Measurements from ENCODE around the gene RPS6KA5. TPM values are rescaled to one million over a fixed set of nuclear protein-coding genes. Genes with fewer than 3 reads are reported as not detected.
"Not testable (repeated sequence)": the region's sequence is repeated elsewhere in the genome, so short reads cannot be mapped to it uniquely, and the experiment has no call there.

Gene RPS6KA5
- total RNA-seq, 1 donor from 2014 or later: 3.6 TPM

GRCh38 chr14:90965765-90966164 lies 94.7 kb downstream of the RPS6KA5 start:
- no peak overlapping the region for H3K4me3 ChIP-seq (ENCODE audit: low read depth, low read length)
- no peak for TF ChIP-seq CTCF (conservative IDR thresholded peaks at IDR 0.05; ENCODE audit: low read depth, low read length)
- no peak for DNase-seq (ENCODE audit: low read depth)

- no peak for DNase-seq (ENCODE audit: low read depth)
Measured at GRCh38 chr14:90963343-90963742, 97.1 kb downstream of the RPS6KA5 start.

GRCh38 chr14:90962505-90963109 lies 97.8 kb downstream of the RPS6KA5 start:
- no peak for TF ChIP-seq CTCF (conservative IDR thresholded peaks at IDR 0.05; ENCODE audit: low read depth, low read length)
- no peak overlapping the region for H3K4me3 ChIP-seq (ENCODE audit: low read depth, low read length)

More at GRCh38 chr14:90963343-90963742, 97.1 kb downstream of the RPS6KA5 start:
- TF ChIP-seq CTCF (conservative IDR thresholded peaks at IDR 0.05; ENCODE audit: low read depth, low read length): no peak
- H3K4me3 ChIP-seq (ENCODE audit: low read depth, low read length): no peak overlapping the region

GRCh38 chr14:90960818-90961217 lies 99.6 kb downstream of the RPS6KA5 start:
- no peak overlapping the region for H3K4me3 ChIP-seq (ENCODE audit: low read depth, low read length)
- TF ChIP-seq CTCF (conservative IDR thresholded peaks at IDR 0.05; ENCODE audit: low read depth, low read length): no peak
- DNase-seq (ENCODE audit: low read depth): no peak

More at GRCh38 chr14:90962505-90963109, 97.8 kb downstream of the RPS6KA5 start:
- DNase-seq (ENCODE audit: low read depth): no peak

GRCh38 chr14:90959344-90959743 lies 101.1 kb downstream of the RPS6KA5 start:
- TF ChIP-seq CTCF (conservative IDR thresholded peaks at IDR 0.05; ENCODE audit: low read depth, low read length): no peak
- DNase-seq (ENCODE audit: low read depth): no peak
- no peak overlapping the region for H3K4me3 ChIP-seq (ENCODE audit: low read depth, low read length)

GRCh38 chr14:90956273-90956672 lies 104.2 kb downstream of the RPS6KA5 start:
- no peak for DNase-seq (ENCODE audit: low read depth)
- TF ChIP-seq CTCF (conservative IDR thresholded peaks at IDR 0.05; ENCODE audit: low read depth, low read length): no peak
- no peak overlapping the region for H3K4me3 ChIP-seq (ENCODE audit: low read depth, low read length)

GRCh38 chr14:90953643-90954042 lies 106.8 kb downstream of the RPS6KA5 start:
- not testable (repeated sequence) for H3K4me3 ChIP-seq (ENCODE audit: low read depth, low read length); DNase-seq (ENCODE audit: low read depth)
